HUES48 (cell line): ENCODE results near the gene JOSD2.

Source experiments
- H3K27ac ChIP-seq: one replicate; pipeline ENCODE4 v1.7.0; 2013; ENCODE audit warnings: low read depth, low read length, inconsistent platforms
- H3K27me3 ChIP-seq: 2 replicates; pipeline ENCODE4 v1.6.1; 2013; ENCODE audit warnings: mild to moderate bottlenecking, low read length; ENCODE audit not compliant: control insufficient read depth, insufficient read depth
- H3K36me3 ChIP-seq: 2 replicates; pipeline ENCODE4 v1.6.1; 2013; ENCODE audit warnings: low read length; ENCODE audit not compliant: control insufficient read depth, insufficient read depth
- H3K4me1 ChIP-seq: 2 replicates; pipeline ENCODE4 v1.6.1; 2013; ENCODE audit warnings: mild to moderate bottlenecking, low read length; ENCODE audit not compliant: control insufficient read depth, insufficient read depth
- H3K4me3 ChIP-seq: 2 replicates; pipeline ENCODE4 v1.5.1; 2013; ENCODE audit warnings: mild to moderate bottlenecking, low read depth, low read length
- H3K9ac ChIP-seq: 2 replicates; pipeline ENCODE4 v1.6.1; 2013; ENCODE audit warnings: mild to moderate bottlenecking, low read depth, low read length, moderate library complexity
- H3K9me3 ChIP-seq: 2 replicates; pipeline ENCODE4 v1.6.1; 2013; ENCODE audit warnings: low read length; ENCODE audit not compliant: control insufficient read depth, insufficient read depth

JOSD2 gene

DNA sequence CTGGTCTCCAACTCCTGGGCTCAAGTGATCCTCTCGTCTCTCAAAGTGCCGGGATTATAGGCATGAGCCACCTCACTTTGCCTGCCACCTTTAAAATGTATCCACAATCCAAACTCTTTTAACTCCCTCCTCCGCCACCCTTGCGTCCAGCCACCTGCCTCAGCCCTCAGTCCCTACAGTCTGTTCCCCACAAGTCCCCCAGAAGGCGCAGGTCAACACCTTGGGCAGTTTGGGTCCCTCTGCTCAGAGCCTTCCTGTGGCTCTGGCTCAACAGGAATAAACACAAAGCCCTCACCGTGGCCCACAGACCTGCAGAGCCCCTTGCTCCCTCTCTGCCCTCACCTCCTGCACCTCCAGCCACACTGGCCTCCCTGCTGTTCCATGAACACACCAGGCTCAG, 42.2 kb downstream of the JOSD2 start:
- no peaks in the 10 kb centered on the region for H3K27me3 ChIP-seq
- no peak overlapping the region for H3K27ac ChIP-seq
- no peak overlapping the region for H3K4me3 ChIP-seq
- H3K9ac ChIP-seq, result no peak overlapping the region
- peaks cover 5% of the 10 kb centered on the region; the same call in 1 of the 2 replicates for H3K4me1 ChIP-seq
- no peaks in the 10 kb centered on the region for H3K9me3 ChIP-seq
- H3K36me3 ChIP-seq, result no peaks in the 10 kb centered on the region

GRCh38 chr19:50467566-50467965, 43.4 kb downstream of the JOSD2 start:
- Histone ChIP-seq H3K9me3 (no peaks in the 10 kb centered on the region), H3K4me1 (peaks cover 5% of the 10 kb centered on the region; the same call in 1 of the 2 replicates), H3K27me3 (no peaks in the 10 kb centered on the region), H3K9ac (no peak overlapping the region), H3K4me3 (no peak overlapping the region), H3K27ac (no peak overlapping the region), H3K36me3 (no peaks in the 10 kb centered on the region)

GRCh38 chr19:50466706-50467039, 44.3 kb downstream of the JOSD2 start:
- no peaks in the 10 kb centered on the region for H3K9me3 ChIP-seq
- H3K36me3 ChIP-seq, result no peaks in the 10 kb centered on the region
- H3K27me3 ChIP-seq, result no peaks in the 10 kb centered on the region
- no peak overlapping the region for H3K4me3 ChIP-seq
- no peak overlapping the region for H3K9ac ChIP-seq
- no peak overlapping the region for H3K27ac ChIP-seq
- H3K4me1 ChIP-seq, result peaks cover 5% of the 10 kb centered on the region; the same call in 1 of the 2 replicates

GRCh38 chr19:50465986-50466705, 44.8 kb downstream of the JOSD2 start:
- no peaks in the 10 kb centered on the region for H3K27me3 ChIP-seq
- no peaks in the 10 kb centered on the region for H3K36me3 ChIP-seq
- no peak overlapping the region for H3K9ac ChIP-seq
- H3K27ac ChIP-seq, result no peak overlapping the region
- H3K4me1 ChIP-seq, result peaks cover 5% of the 10 kb centered on the region; the same call in 1 of the 2 replicates
- H3K4me3 ChIP-seq, result no peak overlapping the region
- H3K9me3 ChIP-seq, result no peaks in the 10 kb centered on the region

DNA sequence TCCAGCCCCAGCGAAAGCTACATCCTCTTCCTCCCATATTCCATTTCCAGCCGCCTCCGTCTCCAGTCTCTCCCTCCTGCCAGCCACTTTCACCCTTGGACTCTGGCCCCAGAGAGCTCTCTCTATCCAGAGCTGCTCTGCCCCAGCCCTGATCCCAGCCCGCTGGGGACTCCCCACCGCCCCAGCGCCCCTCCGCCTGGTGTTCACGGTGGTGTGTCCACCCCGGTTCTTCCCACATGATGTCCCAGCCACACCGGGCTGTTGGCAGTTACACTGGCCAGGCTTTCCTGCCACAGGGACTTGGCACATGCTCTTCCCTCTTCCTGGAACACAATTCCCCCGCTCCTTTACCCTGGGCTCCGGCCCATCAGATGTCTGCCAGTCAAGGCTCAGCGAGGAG, 46.0 kb downstream of the JOSD2 start:
- H3K36me3 ChIP-seq, result no peaks in the 10 kb centered on the region
- no peaks in the 10 kb centered on the region for H3K9me3 ChIP-seq
- H3K27me3 ChIP-seq, result no peaks in the 10 kb centered on the region
- no peak overlapping the region for H3K27ac ChIP-seq
- H3K9ac ChIP-seq, result no peak overlapping the region
- H3K4me1 ChIP-seq, result peaks cover 5% of the 10 kb centered on the region; the same call in 1 of the 2 replicates
- no peak overlapping the region for H3K4me3 ChIP-seq

GRCh38 chr19:50464348-50464747, 46.6 kb downstream of the JOSD2 start:
- H3K9me3 ChIP-seq, result no peaks in the 10 kb centered on the region
- H3K4me1 ChIP-seq, result peaks cover 5% of the 10 kb centered on the region; the same call in 1 of the 2 replicates
- no peaks in the 10 kb centered on the region for H3K27me3 ChIP-seq
- H3K36me3 ChIP-seq, result no peaks in the 10 kb centered on the region
- H3K27ac ChIP-seq, result no peak overlapping the region
- no peak overlapping the region for H3K4me3 ChIP-seq
- no peak overlapping the region for H3K9ac ChIP-seq

- no peaks in the 10 kb centered on the region for H3K9me3 ChIP-seq
- H3K4me3 ChIP-seq, result no peak overlapping the region
- H3K9ac ChIP-seq, result no peak overlapping the region
- H3K36me3 ChIP-seq, result no peaks in the 10 kb centered on the region
- H3K4me1 ChIP-seq, result peaks cover 5% of the 10 kb centered on the region; the same call in 1 of the 2 replicates
- no peaks in the 10 kb centered on the region for H3K27me3 ChIP-seq
- no peak overlapping the region for H3K27ac ChIP-seq
These were observed 48.0 kb downstream of the JOSD2 start for GRCh38 chr19:50462970-50463369.

DNA sequence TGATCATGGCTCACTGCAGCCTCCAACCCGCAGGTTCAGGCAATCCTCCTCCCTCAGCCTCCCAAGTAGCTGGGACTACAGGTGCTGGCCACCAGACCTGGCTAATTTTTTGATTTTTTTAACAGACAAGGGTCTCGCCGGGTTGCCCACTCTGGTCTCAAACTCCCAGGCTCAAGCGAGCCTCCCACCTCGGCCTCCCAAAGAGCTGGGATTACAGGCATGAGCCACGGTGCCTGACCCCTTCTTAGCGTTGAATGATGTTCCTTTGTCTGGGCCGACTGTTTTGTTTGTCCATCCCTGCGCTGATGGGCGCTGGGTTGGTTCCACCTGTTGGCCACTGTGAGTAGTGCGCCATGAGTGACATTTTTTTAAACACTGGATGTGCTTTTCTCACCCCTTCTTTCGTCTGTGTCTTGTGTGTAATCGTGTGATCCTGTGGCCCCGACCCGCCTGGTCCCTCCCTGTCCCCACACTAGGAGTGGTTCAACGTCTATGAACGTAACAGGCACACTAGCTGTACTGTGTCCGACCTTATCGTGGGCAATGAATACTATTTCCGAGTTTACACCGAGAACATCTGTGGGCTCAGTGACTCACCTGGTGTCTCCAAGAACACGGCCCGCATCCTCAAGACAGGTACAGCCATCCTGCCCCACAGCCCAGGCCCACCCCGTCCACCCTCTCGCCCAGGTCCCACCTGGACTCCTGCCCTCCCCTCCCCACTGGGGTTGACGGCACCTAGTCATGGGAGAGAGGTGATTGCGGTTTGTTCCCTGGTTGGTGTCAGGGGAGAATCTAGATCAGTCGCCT, 49.7 kb downstream of the JOSD2 start:
- Histone ChIP-seq H3K4me1 (peaks cover 5% of the 10 kb centered on the region; the same call in 1 of the 2 replicates), H3K9me3 (no peaks in the 10 kb centered on the region), H3K36me3 (no peaks in the 10 kb centered on the region), H3K4me3 (no peak overlapping the region), H3K27ac (no peak overlapping the region), H3K9ac (no peak overlapping the region), H3K27me3 (no peaks in the 10 kb centered on the region)

DNA sequence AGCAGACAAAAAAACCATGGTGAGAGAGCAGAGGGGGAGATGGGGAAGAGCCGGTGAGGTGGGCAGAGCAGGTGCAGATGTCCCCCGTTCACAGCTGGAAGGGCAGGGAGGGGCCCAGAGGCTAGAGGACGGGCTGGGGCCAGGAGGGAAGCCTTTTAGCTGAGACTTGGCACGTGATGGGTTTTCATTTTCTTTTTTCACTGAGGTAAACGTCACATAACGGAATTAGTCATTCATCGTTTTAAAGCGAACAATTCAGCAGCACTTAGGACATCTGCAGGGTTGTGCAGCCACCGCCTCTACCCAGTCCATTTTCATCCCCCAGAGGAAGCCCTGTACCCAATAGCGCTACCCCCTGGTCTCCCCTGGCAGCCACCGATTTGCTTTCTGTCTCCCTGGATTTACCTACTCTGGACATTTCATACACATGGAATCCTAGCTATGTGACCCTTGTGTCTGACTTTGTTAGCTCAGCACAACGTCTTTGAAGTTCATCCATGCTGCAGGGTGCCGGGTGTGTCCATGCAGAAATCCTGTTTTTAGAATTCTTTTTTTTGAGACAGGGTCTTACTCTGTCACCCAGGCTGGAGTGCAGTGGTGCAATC, 50.7 kb downstream of the JOSD2 start:
- H3K4me3 ChIP-seq, result no peak overlapping the region
- H3K9me3 ChIP-seq, result no peaks in the 10 kb centered on the region
- H3K4me1 ChIP-seq, result no peaks in the 10 kb centered on the region
- H3K36me3 ChIP-seq, result no peaks in the 10 kb centered on the region
- no peaks in the 10 kb centered on the region for H3K27me3 ChIP-seq
- no peak overlapping the region for H3K9ac ChIP-seq
- no peak overlapping the region for H3K27ac ChIP-seq

DNA sequence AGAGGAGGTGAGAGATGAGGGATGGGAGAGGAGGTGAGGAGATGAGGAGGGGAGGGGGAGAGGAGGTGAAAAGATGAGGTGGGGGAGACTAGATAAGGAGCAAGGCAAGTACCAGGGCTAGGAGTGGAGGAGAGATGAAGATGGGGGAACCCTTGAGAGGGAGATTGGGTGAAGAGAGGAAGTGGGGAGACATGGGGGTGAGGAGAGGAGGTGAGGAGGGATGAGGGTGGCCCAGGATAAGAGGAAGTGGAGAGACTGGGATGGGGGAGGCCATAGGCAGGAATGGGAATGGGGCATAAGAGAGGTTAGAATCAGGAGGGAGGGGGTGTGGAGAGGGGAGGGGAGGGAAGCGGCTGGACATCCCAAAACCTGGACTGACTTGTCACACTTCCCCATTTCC, 51.4 kb downstream of the JOSD2 start:
- Histone ChIP-seq H3K4me3 (no peak overlapping the region), H3K27me3 (no peaks in the 10 kb centered on the region), H3K9ac (no peak overlapping the region), H3K9me3 (no peaks in the 10 kb centered on the region), H3K36me3 (no peaks in the 10 kb centered on the region), H3K4me1 (no peaks in the 10 kb centered on the region), H3K27ac (no peak overlapping the region)

GRCh38 chr19:50459067-50459456, 51.9 kb downstream of the JOSD2 start:
- Histone ChIP-seq H3K4me1 (no peaks in the 10 kb centered on the region), H3K9ac (no peak overlapping the region), H3K36me3 (no peaks in the 10 kb centered on the region), H3K9me3 (no peaks in the 10 kb centered on the region), H3K4me3 (no peak overlapping the region), H3K27me3 (no peaks in the 10 kb centered on the region), H3K27ac (no peak overlapping the region)
